Measurements from ENCODE around the gene DUSP5. TPM values are rescaled to one million over a fixed set of nuclear protein-coding genes. Genes with fewer than 3 reads are reported as not detected.

DUSP5 gene, protein sequence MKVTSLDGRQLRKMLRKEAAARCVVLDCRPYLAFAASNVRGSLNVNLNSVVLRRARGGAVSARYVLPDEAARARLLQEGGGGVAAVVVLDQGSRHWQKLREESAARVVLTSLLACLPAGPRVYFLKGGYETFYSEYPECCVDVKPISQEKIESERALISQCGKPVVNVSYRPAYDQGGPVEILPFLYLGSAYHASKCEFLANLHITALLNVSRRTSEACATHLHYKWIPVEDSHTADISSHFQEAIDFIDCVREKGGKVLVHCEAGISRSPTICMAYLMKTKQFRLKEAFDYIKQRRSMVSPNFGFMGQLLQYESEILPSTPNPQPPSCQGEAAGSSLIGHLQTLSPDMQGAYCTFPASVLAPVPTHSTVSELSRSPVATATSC
- total RNA-seq = 10 to 100 TPM; 10.4 to 30.3 TPM
- 1 to 10 TPM; 3.8 to 4.0 TPM for polyA plus RNA-seq
- long read RNA-seq, donor 1, partial matches to known transcripts = 6 of 13 reads
- long read RNA-seq, donor 1, other reads (novel, unspliced or antisense) = 3 of 13 reads
- long read RNA-seq, donor 2, transcript DUSP5-201 (4 exons, 2,557 nt) = major isoform, 10 of 13 reads
- long read RNA-seq, donor 2, partial matches to known transcripts = 1 of 13 reads
- long read RNA-seq, donor 2, other reads (novel, unspliced or antisense) = 2 of 13 reads

DNA sequence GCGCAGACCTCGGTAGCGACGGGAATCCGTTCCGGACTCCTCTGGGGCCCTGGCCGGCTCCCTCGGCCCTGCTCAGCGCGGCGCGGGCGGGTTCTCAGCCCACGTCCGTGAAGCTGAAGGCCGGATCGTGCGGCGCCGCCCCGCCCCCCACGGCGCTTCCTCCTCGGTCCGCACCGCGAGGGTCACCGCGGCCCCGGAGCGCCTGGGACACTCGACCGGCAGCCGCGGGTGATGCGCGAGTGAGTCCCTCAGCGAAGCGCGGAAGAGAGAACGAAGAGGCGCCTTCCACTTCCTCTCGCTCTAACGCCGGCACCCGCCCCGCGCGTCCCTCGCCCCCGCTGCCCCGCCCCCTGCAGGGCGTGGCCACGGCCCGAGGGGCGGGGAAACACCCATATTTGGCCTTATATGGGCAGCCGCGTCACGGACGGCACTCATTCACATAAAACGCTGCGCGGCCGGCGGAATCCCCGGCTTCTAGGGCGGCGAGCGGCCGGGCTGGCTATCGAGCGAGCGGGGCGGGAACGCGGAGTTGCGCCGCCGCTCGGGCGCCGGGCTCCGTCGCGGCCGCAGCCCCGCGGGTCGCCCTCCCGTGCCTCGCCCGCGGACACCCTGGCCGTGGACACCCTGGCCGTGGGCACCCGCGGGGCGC, at the start of gene DUSP5:
TSS of gene DUSP5 (plus strand) at position 470 of the 649 bp plus-strand sequence. CDS start 215 bp downstream, outside the sequence.
- DNase-seq (peak; percentile 96 to 97), ATAC-seq (ENCODE audit: low FRiP score) (peak; percentile 96)
- H3K36me3 ChIP-seq (ENCODE audit: control insufficient read depth in 1 of 2, insufficient read depth in 2 of 2, low read length in 1 of 2) = no peaks in the 10 kb centered on the region
- H3K27ac ChIP-seq (ENCODE audit: low read depth in 1 of 2, low read length in 2 of 2) = peak within 1 kb of the TSS in 1 of 2 donors; percentile 58
- intact Hi-C loops (cut with DNase I) = loop anchor here in 1 of 2 donors (2.0 to 5.0 kb wide), 2 partner anchors 50 to 191 kb away; no protein-coding TSS in a partner anchor
- H3K27me3 ChIP-seq (ENCODE audit: control insufficient read depth in 1 of 2, insufficient read depth in 2 of 2, low read length in 1 of 2) = peaks cover 0 to 2% of the 10 kb centered on the region in 2 donors
- H3K4me1 ChIP-seq (ENCODE audit: control insufficient read depth in 1 of 2, insufficient read depth in 2 of 2, low read length in 2 of 2) = no peaks in the 10 kb centered on the region
- H3K9me3 ChIP-seq (ENCODE audit: control insufficient read depth, low read length) = no peaks in the 10 kb centered on the region
- H3K4me3 ChIP-seq (ENCODE audit: low read length in 2 of 2) = peak within 1 kb of the TSS; percentile 38 to 80
- WGBS, 2 donors = 0% methylated on average over 68 to 98 of the region's 98 CpGs

DNA sequence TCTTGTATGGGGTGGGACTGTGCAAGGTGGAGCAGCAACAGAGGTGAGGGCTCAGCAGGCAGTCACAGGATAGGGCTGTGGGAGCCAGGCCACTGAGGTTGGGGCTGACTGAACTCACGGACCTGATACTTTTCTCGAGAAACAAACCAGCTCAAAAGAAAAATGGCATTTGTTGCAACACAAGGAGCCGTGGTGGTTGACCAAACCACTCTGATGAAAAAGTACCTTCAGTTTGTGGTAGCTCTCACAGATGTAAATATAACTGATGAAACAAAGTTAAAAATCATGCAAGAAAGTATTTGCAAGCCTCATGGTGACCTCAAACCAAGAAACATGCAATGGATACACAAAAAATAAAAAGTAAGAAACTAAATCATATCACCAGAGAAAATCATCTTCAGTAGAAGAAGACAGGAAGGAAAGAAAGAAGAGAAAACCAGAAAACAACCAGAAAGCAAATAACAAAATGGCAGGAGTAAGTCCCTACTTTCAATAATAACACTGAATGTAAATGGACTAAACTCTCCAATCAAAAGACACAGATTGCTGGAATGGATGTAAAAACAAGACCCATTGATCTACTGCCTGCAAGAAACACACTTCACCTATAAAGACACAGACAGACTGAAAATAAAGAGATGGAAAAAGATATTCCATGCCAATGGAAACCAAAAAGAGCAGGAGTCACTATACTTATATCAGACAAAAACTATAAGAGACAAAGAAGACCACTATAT, 48.9 kb upstream of the DUSP5 start:
- H3K4me1 ChIP-seq (ENCODE audit: control insufficient read depth in 1 of 2, insufficient read depth in 2 of 2, low read length in 2 of 2) = no peaks in the 10 kb centered on the region
- no peaks in the 10 kb centered on the region for H3K27me3 ChIP-seq (ENCODE audit: control insufficient read depth in 1 of 2, insufficient read depth in 2 of 2, low read length in 1 of 2)
- no peaks in the 10 kb centered on the region for H3K9me3 ChIP-seq (ENCODE audit: control insufficient read depth, low read length)
- DNase-seq (no peak), ATAC-seq (ENCODE audit: low FRiP score) (no peak)
- WGBS, 2 donors = 89 to 93% methylated on average over 3 of the region's 3 CpGs
- H3K4me3 ChIP-seq (ENCODE audit: low read length in 2 of 2) = no peak overlapping the region
- intact Hi-C loops (cut with DNase I) = no loop called here
- no peak overlapping the region for H3K27ac ChIP-seq (ENCODE audit: low read depth in 1 of 2, low read length in 2 of 2)
- no peaks in the 10 kb centered on the region for H3K36me3 ChIP-seq (ENCODE audit: control insufficient read depth in 1 of 2, insufficient read depth in 2 of 2, low read length in 1 of 2)

DNA sequence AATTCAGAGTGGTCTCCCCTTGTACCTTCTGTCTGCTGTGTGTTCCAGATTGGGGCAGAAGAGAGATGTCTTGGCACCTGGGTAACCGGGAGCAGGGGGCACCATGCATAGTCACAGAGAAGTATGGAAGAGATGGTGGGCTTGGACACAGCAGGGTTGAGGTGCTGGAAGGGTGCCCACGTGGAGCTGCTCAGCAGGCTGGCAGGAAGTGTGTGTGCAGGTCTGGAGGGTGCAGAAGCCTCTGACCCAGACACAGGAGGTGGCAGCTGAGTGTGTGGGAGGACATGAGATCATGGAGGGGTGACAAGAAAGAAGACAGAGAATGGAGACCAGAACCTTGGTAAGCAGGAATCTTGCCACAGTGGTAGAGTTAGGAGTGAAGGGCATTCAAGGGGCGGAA, 42.3 kb upstream of the DUSP5 start:
- no peaks in the 10 kb centered on the region for H3K9me3 ChIP-seq (ENCODE audit: control insufficient read depth, low read length)
- no peak overlapping the region for H3K4me3 ChIP-seq (ENCODE audit: low read length in 2 of 2)
- H3K27me3 ChIP-seq (ENCODE audit: control insufficient read depth in 1 of 2, insufficient read depth in 2 of 2, low read length in 1 of 2) = no peaks in the 10 kb centered on the region
- DNase-seq (no peak), ATAC-seq (ENCODE audit: low FRiP score) (no peak)
- WGBS, 2 donors = 54 to 75% methylated on average over 3 of the region's 3 CpGs
- H3K4me1 ChIP-seq (ENCODE audit: control insufficient read depth in 1 of 2, insufficient read depth in 2 of 2, low read length in 2 of 2) = no peaks in the 10 kb centered on the region
- H3K27ac ChIP-seq (ENCODE audit: low read depth in 1 of 2, low read length in 2 of 2) = no peak overlapping the region
- intact Hi-C loops (cut with DNase I) = no loop called here
- no peaks in the 10 kb centered on the region for H3K36me3 ChIP-seq (ENCODE audit: control insufficient read depth in 1 of 2, insufficient read depth in 2 of 2, low read length in 1 of 2)

DNA sequence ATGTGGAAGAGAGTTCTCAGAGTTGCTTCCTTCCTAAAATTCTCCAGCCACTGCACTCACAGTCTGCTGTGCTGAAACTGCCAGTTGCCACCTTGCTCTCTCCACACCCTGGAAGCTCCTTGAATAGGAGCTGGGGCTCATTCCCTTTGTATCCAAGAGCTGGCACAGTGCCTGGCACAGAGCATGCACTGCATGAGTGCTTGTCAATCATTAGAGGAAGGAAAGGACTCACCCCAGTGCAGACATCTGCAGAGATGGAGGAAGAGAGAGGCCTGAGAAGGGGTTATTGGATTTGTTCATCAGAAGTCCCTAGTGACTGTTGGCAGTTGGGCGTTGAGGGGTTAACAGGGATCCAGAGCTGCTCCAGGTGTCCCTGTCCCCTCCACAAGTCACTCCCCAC, 41.7 kb upstream of the DUSP5 start:
- Histone ChIP-seq H3K27ac (ENCODE audit: low read depth in 1 of 2, low read length in 2 of 2) (no peak overlapping the region), H3K27me3 (ENCODE audit: control insufficient read depth in 1 of 2, insufficient read depth in 2 of 2, low read length in 1 of 2) (no peaks in the 10 kb centered on the region), H3K4me3 (ENCODE audit: low read length in 2 of 2) (no peak overlapping the region), H3K4me1 (ENCODE audit: control insufficient read depth in 1 of 2, insufficient read depth in 2 of 2, low read length in 2 of 2) (no peaks in the 10 kb centered on the region), H3K36me3 (ENCODE audit: control insufficient read depth in 1 of 2, insufficient read depth in 2 of 2, low read length in 1 of 2) (no peaks in the 10 kb centered on the region), H3K9me3 (ENCODE audit: control insufficient read depth, low read length) (no peaks in the 10 kb centered on the region)
- DNase-seq (no peak), ATAC-seq (ENCODE audit: low FRiP score) (no peak)
- intact Hi-C loops (cut with DNase I) = no loop called here
- WGBS, 2 donors = 46 to 56% methylated on average over 1 of the region's 1 CpG

DNA sequence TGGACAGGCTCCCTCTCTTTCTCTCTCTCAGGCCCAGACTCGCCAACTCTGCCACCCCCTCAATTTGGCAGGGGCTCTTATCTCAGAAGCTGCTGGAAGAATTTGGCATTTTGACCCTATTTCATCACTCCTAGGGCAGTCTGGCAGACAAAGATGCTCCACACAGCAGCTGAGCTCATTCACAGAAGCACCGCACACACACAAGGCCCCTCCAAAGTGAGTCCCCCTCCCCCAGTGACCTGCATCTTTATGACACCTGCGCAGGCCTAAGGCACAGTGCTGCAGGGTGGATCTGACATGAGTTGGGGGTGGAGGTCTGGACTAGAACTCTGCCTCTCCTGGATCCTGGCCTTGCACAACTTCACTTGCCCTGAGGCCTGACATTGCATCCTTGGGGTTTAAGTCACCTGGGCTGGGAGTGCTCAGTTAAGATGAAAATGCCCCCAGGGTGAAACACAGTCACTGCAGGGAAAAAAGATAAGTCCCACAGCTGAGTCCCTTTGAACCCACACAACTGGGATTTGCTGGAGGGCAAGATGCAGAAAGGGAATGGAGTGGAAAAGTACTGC, 41.1 kb upstream of the DUSP5 start:
- WGBS, 2 donors = 56 to 72% methylated on average over 3 of the region's 3 CpGs
- ATAC-seq (ENCODE audit: low FRiP score) = no peak
- Histone ChIP-seq H3K4me3 (ENCODE audit: low read length in 2 of 2) (no peak overlapping the region), H3K4me1 (ENCODE audit: control insufficient read depth in 1 of 2, insufficient read depth in 2 of 2, low read length in 2 of 2) (no peaks in the 10 kb centered on the region), H3K9me3 (ENCODE audit: control insufficient read depth, low read length) (no peaks in the 10 kb centered on the region), H3K27ac (ENCODE audit: low read depth in 1 of 2, low read length in 2 of 2) (no peak overlapping the region), H3K36me3 (ENCODE audit: control insufficient read depth in 1 of 2, insufficient read depth in 2 of 2, low read length in 1 of 2) (no peaks in the 10 kb centered on the region), H3K27me3 (ENCODE audit: control insufficient read depth in 1 of 2, insufficient read depth in 2 of 2, low read length in 1 of 2) (no peaks in the 10 kb centered on the region)
- DNase-seq = no peak
- intact Hi-C loops (cut with DNase I) = no loop called here

DNA sequence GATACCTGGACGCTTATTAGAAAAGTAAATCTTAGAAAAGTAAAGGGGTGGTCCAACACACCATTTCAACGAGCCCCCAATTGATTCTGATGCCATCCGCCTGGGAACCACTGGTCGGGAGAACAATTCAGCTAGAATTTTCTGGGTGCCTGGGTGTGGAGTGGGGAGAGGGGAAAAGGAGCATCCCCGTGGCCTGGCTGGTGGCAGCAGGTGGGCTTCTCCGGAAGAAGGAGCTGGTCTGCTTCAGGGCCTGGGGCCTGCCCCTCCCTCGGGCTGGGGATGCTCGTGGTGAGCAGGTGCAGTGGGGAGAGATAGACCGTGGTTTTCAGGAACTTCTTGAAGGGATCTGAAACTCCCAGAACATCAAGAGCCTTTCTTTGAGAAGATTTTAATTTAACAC, 39.9 kb upstream of the DUSP5 start:
- DNase-seq = no peak
- no peak for ATAC-seq (ENCODE audit: low FRiP score)
- no peaks in the 10 kb centered on the region for H3K27me3 ChIP-seq (ENCODE audit: control insufficient read depth in 1 of 2, insufficient read depth in 2 of 2, low read length in 1 of 2)
- WGBS, 2 donors = 90 to 96% methylated on average over 9 of the region's 9 CpGs
- H3K27ac ChIP-seq (ENCODE audit: low read depth in 1 of 2, low read length in 2 of 2) = no peak overlapping the region
- H3K36me3 ChIP-seq (ENCODE audit: control insufficient read depth in 1 of 2, insufficient read depth in 2 of 2, low read length in 1 of 2) = no peaks in the 10 kb centered on the region
- H3K4me3 ChIP-seq (ENCODE audit: low read length in 2 of 2) = no peak overlapping the region
- no peaks in the 10 kb centered on the region for H3K4me1 ChIP-seq (ENCODE audit: control insufficient read depth in 1 of 2, insufficient read depth in 2 of 2, low read length in 2 of 2)
- H3K9me3 ChIP-seq (ENCODE audit: control insufficient read depth, low read length) = no peaks in the 10 kb centered on the region
- intact Hi-C loops (cut with DNase I) = no loop called here

DNA sequence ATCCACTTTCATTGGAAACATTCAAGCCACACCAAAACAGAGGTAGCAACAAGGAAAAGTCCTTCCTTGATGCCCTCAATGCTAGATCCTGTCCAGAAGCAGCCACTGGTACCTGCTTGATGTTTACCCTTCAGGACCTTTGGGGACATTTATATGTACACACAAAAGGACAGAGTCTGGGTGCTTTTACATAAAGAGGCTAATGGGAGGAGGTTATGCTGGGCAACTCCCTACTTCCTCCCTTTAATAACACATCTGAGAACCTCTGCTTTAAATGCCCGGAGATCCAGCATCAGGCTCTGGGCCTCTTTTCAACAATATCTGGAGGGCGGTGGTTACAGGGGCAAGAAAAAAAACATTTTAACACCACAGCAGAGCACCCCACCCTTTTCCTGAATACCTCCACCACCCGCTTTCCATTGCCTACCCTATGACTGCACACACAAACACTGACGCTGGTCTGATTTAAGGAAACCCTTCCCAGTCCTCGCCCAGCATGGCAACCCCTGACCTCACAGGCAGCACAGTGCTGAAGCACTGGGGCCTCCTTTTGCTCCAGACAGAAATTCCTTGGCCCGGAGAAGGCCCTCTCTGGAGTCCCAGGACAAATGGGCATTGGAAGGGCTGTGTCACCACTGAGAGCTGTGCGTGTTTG, 39.3 kb upstream of the DUSP5 start:
- ATAC-seq (ENCODE audit: low FRiP score) = peak; percentile 66

DNA sequence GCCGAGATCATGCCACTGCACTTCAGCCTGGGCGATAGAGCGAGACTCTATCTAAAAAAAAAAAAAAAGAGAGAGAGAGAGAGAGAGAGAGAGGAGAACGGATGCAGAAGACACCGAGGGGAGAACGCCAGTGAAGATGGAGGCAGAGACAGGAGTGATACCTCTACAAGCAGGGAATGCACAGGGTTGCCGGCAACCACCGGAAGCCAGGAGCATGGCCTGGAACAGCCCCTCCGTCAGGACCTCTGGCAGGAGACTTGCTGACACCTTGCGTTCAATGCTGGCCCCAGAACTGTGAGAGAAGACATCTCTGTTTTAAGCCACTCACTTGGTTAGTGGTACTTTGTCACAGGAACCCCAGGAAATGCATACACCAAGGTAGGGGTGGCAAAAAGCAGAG, 38.1 kb upstream of the DUSP5 start:
- Histone ChIP-seq H3K27me3 (ENCODE audit: control insufficient read depth in 1 of 2, insufficient read depth in 2 of 2, low read length in 1 of 2) (no peaks in the 10 kb centered on the region), H3K27ac (ENCODE audit: low read depth in 1 of 2, low read length in 2 of 2) (no peak overlapping the region), H3K36me3 (ENCODE audit: control insufficient read depth in 1 of 2, insufficient read depth in 2 of 2, low read length in 1 of 2) (no peaks in the 10 kb centered on the region), H3K4me1 (ENCODE audit: control insufficient read depth in 1 of 2, insufficient read depth in 2 of 2, low read length in 2 of 2) (no peaks in the 10 kb centered on the region), H3K4me3 (ENCODE audit: low read length in 2 of 2) (no peak overlapping the region), H3K9me3 (ENCODE audit: control insufficient read depth, low read length) (no peaks in the 10 kb centered on the region)
- WGBS, 2 donors = 96 to 97% methylated on average over 8 to 10 of the region's 10 CpGs
- DNase-seq (no peak), ATAC-seq (ENCODE audit: low FRiP score) (no peak)
- intact Hi-C loops (cut with DNase I) = no loop called here

More for the DNA sequence above, 39.3 kb upstream of the DUSP5 start:
- H3K9me3 ChIP-seq (ENCODE audit: control insufficient read depth, low read length) = no peaks in the 10 kb centered on the region
- H3K36me3 ChIP-seq (ENCODE audit: control insufficient read depth in 1 of 2, insufficient read depth in 2 of 2, low read length in 1 of 2) = no peaks in the 10 kb centered on the region
- 90 to 91% methylated on average over 7 of the region's 7 CpGs for WGBS, 2 donors
- no peak for DNase-seq
- no peaks in the 10 kb centered on the region for H3K27me3 ChIP-seq (ENCODE audit: control insufficient read depth in 1 of 2, insufficient read depth in 2 of 2, low read length in 1 of 2)
- H3K27ac ChIP-seq (ENCODE audit: low read depth in 1 of 2, low read length in 2 of 2) = no peak overlapping the region
- intact Hi-C loops (cut with DNase I) = no loop called here
- no peak overlapping the region for H3K4me3 ChIP-seq (ENCODE audit: low read length in 2 of 2)
- H3K4me1 ChIP-seq (ENCODE audit: control insufficient read depth in 1 of 2, insufficient read depth in 2 of 2, low read length in 2 of 2) = no peaks in the 10 kb centered on the region

Measured in aorta (tissue), 5 donors.